PFSK-1 (cell line): ENCODE measurements around the gene DIP2C.

ENCODE experiments used
- FOXP2 ChIP-seq: optimal IDR thresholded peaks from 2 replicates; pipeline ENCODE3; 2011; ENCODE audit warnings: borderline replicate concordance, control low read depth, inconsistent platforms; ENCODE audit not compliant: insufficient read depth; ENCODE audit errors: extremely low read length, extremely low read depth
- POLR2AphosphoS5 ChIP-seq: IDR thresholded peaks from 2 replicates; pipeline ENCODE4 v1.6.1; 2012; ENCODE audit warnings: low read depth, mild to moderate bottlenecking, control low read depth, low read length, moderate library complexity
- SIN3A ChIP-seq: IDR thresholded peaks from 2 replicates; pipeline ENCODE4 v1.6.1; 2012; ENCODE audit warnings: mild to moderate bottlenecking, low read length, moderate library complexity, borderline replicate concordance; ENCODE audit not compliant: insufficient read depth
- TAF1 ChIP-seq: IDR thresholded peaks from 2 replicates; pipeline ENCODE4 v1.6.1; 2012; ENCODE audit warnings: low read length, control low read depth, borderline replicate concordance; ENCODE audit not compliant: insufficient read depth
- TF ChIP-seq, protein P1 (sequence below), 2 experiments: IDR thresholded peaks; 2 replicates each; pipeline versions ENCODE4 v1.6.1 to v1.8.0; 2011 to 2012; ENCODE audit warnings: low read depth in 2 of 2, low read length in 2 of 2, control low read depth in 1 of 2, inconsistent platforms in 1 of 2, mild to moderate bottlenecking in 1 of 2, moderate library complexity in 1 of 2; ENCODE audit not compliant: insufficient read depth in 1 of 2

Gene DIP2C

DNA sequence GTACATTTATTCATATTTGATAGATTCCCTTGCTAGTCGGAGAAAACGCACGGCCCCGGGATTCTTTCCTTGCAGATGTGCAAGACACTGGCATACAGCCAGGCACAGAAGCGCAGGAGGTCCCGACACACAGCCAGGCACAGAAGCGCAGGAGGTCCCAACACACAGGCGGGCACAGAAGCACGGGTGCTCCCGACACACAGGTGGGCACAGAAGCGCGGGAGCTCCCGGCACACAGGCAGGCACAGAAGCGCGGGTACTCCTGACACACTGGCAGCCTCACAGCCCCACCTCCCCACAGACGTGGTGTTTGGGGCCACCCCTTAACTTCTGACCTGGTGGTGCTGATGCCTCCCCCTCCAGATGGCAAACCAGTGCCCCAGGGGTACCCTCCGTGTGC lies 316.9 kb downstream of the DIP2C start:
- no peak for TF ChIP-seq FOXP2
- no peak for TF ChIP-seq TAF1
- TF ChIP-seq, protein P1, sequence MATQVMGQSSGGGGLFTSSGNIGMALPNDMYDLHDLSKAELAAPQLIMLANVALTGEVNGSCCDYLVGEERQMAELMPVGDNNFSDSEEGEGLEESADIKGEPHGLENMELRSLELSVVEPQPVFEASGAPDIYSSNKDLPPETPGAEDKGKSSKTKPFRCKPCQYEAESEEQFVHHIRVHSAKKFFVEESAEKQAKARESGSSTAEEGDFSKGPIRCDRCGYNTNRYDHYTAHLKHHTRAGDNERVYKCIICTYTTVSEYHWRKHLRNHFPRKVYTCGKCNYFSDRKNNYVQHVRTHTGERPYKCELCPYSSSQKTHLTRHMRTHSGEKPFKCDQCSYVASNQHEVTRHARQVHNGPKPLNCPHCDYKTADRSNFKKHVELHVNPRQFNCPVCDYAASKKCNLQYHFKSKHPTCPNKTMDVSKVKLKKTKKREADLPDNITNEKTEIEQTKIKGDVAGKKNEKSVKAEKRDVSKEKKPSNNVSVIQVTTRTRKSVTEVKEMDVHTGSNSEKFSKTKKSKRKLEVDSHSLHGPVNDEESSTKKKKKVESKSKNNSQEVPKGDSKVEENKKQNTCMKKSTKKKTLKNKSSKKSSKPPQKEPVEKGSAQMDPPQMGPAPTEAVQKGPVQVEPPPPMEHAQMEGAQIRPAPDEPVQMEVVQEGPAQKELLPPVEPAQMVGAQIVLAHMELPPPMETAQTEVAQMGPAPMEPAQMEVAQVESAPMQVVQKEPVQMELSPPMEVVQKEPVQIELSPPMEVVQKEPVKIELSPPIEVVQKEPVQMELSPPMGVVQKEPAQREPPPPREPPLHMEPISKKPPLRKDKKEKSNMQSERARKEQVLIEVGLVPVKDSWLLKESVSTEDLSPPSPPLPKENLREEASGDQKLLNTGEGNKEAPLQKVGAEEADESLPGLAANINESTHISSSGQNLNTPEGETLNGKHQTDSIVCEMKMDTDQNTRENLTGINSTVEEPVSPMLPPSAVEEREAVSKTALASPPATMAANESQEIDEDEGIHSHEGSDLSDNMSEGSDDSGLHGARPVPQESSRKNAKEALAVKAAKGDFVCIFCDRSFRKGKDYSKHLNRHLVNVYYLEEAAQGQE (IDR thresholded peaks at IDR 0.05; ENCODE audit: insufficient read depth in 1 of 2, low read depth in 2 of 2, low read length in 2 of 2), result no peak
- TF ChIP-seq POLR2AphosphoS5, result no peak
- TF ChIP-seq SIN3A, result no peak

DNA sequence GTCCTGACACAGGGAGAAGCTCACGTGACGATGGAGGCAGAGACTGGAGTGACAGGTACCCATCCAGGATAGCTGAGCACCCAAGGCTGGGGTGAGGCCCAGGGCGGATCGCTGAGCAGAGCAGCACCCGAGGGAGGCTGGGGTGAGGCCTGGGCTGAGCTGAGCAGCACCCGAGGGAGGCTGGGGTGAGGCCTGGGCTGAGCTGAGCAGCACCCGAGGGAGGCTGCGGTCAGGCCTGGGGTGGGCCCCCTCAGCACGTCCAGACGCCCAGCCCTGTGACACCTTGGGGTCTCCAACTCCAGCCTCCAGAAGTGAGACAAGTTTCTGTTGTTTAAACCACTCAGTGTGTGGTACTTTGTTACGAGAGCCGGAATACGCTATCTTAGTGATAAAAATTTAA lies 318.0 kb downstream of the DIP2C start:
- TF ChIP-seq POLR2AphosphoS5 (no peak), TAF1 (no peak), FOXP2 (no peak), SIN3A (no peak)
- TF ChIP-seq, protein P1 (IDR thresholded peaks at IDR 0.05; ENCODE audit: insufficient read depth in 1 of 2, low read depth in 2 of 2, low read length in 2 of 2), result no peak

DNA sequence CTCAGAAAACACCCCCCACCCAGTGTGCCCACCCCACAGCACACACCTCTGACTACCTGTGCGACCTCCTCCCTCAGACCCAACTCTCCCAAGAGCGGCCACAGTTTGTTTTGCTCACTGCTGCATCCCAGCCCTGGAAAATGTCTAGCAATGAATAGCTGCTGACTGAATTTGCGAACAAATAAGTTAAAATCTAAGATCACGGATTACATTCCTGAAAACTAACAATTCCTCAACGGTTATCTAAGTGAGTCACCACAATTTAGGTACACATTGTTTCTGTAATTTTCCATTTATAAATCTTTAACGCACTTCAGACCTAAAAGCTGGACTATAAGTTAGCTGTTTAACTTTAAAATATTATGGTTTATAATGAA lies 319.0 kb downstream of the DIP2C start:
- TF ChIP-seq TAF1 (no peak), POLR2AphosphoS5 (no peak), SIN3A (no peak), FOXP2 (no peak)
- TF ChIP-seq, protein P1 (IDR thresholded peaks at IDR 0.05; ENCODE audit: insufficient read depth in 1 of 2, low read depth in 2 of 2, low read length in 2 of 2), result no peak

DNA sequence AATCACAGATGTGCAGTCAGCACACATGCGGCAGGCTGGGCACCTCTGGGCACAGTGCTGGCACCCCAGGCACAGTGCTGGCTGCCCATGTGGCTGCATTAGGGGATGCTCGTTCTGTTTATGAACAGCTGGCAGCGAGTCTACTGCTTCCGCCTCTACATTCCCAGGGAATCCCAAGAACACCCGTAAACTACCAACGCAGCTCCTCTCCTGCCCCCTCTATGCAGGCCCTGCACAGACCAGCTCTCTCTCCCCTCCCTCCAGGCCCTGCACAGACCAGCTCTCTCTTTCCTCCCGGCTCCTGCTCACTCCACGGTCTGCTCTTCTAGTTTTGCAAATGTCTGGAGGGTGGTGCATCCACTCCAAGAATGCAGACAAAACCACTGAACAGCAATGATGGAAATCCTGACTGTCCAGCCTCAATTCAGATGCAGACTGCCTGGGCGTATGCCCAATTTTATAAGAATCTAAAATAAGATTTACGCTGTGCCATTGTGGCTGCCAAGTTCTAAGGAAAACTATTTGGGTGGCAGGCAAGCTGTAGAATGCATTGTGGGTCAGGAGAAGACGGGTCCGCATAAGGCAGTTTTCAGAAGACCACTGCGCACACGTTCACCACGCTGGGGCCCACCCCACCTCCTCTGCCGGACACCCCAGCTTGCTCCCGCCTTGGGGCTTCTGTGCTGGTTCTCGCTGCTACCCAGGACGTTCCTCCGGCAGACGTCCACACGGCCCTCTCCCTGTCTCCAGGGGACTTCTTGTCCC lies 319.6 kb downstream of the DIP2C start:
- TF ChIP-seq FOXP2 (no peak), POLR2AphosphoS5 (no peak), TAF1 (no peak), SIN3A (no peak)
- TF ChIP-seq, protein P1 (IDR thresholded peaks at IDR 0.05; ENCODE audit: insufficient read depth in 1 of 2, low read depth in 2 of 2, low read length in 2 of 2), result no peak
